Measurements from ENCODE around the gene DHFR.

DNA sequence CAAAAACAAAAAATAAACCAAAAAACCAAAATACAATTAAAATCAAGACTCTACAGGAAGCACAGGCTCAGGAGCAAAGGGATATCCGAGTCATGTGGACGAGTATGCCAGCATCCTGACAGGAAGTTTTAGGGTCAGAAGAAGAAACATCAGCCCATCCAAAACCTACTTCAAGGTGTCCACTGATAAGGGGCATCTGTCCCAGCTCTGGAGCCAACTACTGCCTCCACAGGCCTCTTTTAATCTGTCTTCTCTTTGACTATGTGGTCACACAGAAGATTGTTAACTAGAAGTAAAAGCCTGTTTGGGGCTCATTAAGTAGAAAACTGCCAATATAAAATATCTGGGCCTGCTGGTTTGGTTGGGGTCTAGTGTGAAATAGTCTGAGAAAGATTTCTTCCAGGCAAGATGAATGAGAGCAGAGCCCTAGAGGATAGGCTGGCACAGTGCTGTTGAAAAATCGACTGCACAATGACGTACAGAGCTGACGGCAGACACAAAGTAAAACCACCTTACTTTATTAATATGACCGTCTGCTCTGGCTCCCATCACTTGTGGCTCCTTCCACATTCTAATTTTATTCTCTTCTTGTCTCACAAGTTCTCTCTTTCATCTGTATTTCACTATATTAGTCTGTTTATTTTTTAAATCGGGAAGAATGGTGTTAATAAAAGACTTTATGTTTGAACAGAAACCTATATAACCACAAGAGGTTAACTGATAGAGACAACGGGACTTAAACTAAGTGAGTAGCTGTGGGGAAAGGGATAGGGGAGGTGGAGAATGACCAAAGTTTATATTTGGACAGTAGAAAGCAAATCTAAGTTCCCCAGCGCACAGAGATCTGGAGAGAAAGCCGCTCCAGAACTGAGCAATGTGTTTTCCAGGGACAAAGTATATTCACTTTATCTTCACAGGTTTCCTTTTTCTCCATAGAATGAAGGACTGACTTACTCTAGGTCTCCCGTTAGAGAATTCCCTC lies 23.2 kb downstream of the DHFR start:
- TF ChIP-seq, protein P1, sequence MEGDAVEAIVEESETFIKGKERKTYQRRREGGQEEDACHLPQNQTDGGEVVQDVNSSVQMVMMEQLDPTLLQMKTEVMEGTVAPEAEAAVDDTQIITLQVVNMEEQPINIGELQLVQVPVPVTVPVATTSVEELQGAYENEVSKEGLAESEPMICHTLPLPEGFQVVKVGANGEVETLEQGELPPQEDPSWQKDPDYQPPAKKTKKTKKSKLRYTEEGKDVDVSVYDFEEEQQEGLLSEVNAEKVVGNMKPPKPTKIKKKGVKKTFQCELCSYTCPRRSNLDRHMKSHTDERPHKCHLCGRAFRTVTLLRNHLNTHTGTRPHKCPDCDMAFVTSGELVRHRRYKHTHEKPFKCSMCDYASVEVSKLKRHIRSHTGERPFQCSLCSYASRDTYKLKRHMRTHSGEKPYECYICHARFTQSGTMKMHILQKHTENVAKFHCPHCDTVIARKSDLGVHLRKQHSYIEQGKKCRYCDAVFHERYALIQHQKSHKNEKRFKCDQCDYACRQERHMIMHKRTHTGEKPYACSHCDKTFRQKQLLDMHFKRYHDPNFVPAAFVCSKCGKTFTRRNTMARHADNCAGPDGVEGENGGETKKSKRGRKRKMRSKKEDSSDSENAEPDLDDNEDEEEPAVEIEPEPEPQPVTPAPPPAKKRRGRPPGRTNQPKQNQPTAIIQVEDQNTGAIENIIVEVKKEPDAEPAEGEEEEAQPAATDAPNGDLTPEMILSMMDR (conservative IDR thresholded peaks at IDR 0.05; ENCODE audit: low read depth, low read length), result no peak
- TF ChIP-seq EZH2 (IDR thresholded peaks at IDR 0.05; ENCODE audit: borderline replicate concordance, low read depth, low read length, poor library complexity, severe bottlenecking), result no peak

All from A673 (cell line).